GM18909 (cell line): ENCODE results near the gene CTAG1B.
"Not testable (repeated sequence)": the region's sequence is repeated elsewhere in the genome, so short reads cannot be mapped to it uniquely, and the experiment has no call there.

Source experiments
- ATAC-seq: cut with Tn5 transposase; IDR thresholded peaks from one replicate; pipeline ENCODE4 v1.9.1; 2021; ENCODE audit warnings: mild to moderate bottlenecking; ENCODE audit not compliant: unreplicated experiment, poor library complexity

CTAG1B gene

DNA sequence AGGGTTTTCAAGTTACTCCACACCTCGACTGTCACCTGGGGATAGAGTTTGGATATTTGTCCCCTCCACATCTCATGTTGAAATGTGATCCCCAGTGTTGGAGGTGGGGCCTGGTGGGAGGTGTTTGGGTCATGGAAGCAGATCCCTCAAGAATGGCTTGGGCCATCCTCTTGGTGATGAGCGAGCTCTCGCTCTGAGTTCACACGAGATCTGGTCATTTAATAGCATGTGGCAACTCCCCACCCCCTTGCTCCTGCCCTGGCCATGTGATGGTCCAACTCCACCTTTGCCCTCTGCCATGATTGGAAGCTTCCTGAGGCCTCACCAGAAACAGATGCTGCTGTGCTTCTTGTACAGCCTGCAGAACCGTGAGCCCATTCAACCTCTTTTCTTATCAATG is 25.9 kb downstream of the CTAG1B start:
- ATAC-seq, result no peak

DNA sequence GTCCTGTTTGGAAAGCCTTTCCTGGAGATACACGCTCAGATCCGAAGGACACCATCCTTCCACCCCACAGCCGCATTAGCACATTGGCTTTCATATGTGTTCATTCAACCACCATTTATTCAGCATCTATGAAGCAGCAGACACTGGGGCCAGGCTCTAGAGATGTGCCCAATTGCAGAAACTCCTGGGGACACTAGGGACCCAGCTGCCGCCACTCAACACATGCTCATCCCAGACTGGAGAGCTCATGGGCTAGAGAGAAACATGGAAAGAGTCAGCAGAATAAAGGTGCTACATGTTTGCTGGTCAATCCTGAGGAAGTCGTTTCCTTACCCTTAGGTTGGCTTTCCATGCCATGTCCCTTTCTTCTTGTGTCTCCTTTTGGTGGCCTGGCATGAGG is 26.6 kb downstream of the CTAG1B start:
- ATAC-seq, result no peak

DNA sequence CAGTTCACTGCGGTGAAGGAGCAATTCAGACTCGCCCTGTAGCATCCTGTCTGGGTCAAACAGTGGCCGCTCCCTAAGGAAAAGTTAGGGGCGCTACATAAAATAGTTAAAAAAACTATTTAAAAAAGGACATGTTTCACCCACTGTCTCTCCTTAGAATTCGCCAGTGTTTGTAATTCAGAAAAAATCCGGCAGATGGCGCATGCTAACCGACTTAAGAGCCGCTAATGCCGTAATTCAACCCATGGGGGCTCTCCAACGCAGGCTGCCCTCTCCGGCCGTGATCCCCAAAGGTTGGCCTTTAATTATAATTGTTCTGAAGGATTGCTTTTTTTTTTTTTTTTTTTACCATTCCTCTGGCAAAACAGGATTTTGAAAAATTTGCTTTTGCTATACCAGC is 28.7 kb downstream of the CTAG1B start:
- not testable (repeated sequence) for ATAC-seq

DNA sequence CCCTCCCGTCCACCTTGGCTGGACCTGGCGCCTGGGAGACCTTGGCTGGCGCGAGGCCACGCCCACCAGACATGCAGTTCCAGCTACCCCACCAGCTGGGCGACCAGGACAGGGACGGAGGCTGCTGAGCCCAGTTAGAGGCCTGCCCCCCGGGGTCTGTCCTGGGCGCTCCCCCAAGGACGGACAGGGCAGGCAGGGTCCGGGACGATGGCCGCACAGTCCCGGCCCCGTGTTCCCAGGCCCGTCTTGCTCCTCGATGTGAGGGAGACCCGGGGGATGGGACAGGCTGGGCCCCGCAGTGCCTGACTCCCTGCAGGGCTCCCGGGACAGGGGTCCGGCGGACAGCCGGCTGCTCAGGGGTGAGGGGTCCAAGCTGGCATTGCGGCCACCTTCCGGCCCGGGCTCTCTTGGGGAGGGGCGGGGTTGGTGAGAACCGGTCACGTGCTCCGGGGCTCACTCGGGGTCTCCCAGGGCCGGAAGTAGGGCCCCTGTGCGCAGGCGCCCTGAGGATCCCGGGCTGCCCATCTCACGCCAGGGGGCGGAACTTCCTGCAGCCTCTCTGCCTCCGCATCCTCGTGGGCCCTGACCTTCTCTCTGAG is 34.4 kb downstream of the CTAG1B start, which contains the start of gene CTAG1A:
Gene CTAG1A (plus strand): TSS at position 549 of the 599 bp plus-strand sequence. CDS start 74 bp downstream, outside the sequence.
- ATAC-seq, result not testable (repeated sequence)

DNA sequence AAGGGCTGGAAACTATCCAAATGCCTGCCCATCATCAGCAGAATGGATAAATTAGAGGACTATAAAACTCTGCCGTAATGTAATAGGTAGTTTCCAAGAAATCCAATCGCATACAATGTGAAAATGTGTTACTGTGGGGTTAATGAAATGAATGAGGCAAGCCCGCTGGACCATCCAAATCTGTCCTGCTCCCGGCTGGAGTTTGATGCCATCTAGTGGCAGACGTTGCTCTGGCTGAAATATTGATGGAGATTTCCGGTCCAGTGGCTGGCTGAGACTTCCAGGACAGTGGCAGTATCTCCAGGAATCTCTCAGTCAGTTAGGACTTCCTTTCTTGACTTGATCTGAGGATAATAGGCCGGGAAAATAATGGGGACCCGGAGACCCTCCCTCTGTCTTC is 36.1 kb downstream of the CTAG1B start:
- ATAC-seq, result not testable (repeated sequence)

DNA sequence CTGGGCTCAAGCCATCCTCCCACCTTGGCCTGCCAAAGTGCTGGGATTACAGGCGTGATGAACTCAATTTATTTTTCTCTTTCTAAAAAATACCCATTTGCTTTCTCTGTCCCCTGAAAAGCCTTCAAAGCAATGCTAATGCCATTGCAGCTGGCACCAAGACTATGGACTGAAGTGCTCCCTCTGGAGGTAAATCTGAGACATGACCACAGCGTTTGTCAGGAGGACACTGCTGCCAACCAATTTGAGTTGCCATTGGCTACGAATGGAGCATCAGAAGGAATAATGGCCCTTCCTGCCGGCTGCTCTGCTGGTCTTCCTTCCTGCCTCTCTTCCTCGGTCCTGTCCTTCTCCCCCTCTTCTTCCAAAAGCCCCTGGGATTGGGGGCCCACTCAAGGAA is 44.0 kb downstream of the CTAG1B start:
- not testable (repeated sequence) for ATAC-seq

DNA sequence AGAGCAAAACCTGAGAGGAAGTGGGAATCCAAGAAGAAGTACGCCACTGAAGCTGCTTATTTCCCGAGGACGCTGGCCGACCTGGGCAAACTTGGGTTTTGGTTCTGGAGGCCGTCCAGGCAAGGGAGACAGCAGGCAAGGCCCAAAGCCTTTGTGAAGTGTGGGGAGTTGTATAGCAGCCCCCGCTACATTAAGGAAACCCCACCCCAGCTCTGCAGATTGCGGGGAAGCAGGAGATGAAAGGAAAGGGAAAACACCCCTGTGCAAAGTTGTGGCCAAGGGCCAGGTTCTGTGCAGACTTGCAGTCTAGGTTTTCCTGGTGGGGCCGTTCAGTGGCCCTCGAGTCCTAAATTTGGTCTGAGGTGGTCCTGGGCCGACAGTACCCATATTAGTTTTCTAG is 46.0 kb downstream of the CTAG1B start:
- ATAC-seq, result not testable (repeated sequence)

DNA sequence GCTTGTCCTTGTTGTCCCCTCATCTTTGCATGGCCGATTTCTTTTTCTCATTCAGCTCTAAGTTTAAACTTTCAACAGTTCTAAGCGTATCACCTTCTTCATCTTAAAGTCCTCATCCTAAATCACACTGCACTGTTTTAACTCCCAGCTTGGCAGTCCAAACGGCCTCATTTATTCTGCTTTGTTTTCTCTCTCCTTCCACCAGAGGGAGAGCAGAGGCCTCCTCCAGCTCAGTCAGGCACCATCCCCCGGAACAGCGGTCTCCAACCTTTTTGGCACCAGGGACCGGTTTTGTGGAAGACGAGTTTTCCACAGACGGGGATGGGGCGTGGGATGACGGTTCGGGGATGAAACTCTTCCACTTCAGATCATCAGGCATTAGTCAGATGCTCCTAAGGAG is 48.7 kb downstream of the CTAG1B start:
- ATAC-seq, result not testable (repeated sequence)
